SK-N-SH (cell line): ENCODE measurements around the gene SMIM22.

Experiments
- CHD2 ChIP-seq: fragments of 150-350 bp; IDR thresholded peaks from 2 replicates; pipeline ENCODE4 v1.6.1; 2018; ENCODE audit warnings: low read length; ENCODE audit not compliant: partially characterized antibody
- EP300 ChIP-seq, 2 experiments: IDR thresholded peaks; 2 replicates each; pipeline versions ENCODE4 v1.4.0 to v1.6.1; 2012; ENCODE audit warnings: borderline replicate concordance in 1 of 2, low read depth in 1 of 2, low read length in 1 of 2
- FOXM1 ChIP-seq: IDR thresholded peaks from 2 replicates; pipeline ENCODE4 v1.4.0; 2012; ENCODE audit warnings: low read depth, mild to moderate bottlenecking
- GABPA ChIP-seq: IDR thresholded peaks from 2 replicates; pipeline ENCODE4 v1.4.0; 2012; ENCODE audit warnings: low read depth, mild to moderate bottlenecking
- JUND ChIP-seq: IDR thresholded peaks from 2 replicates; pipeline ENCODE4 v1.4.0; 2012
- NFIC ChIP-seq: IDR thresholded peaks from 2 replicates; pipeline ENCODE4 v1.4.0; 2012; ENCODE audit warnings: borderline replicate concordance
- NRF1 ChIP-seq: IDR thresholded peaks from 2 replicates; pipeline ENCODE4 v1.6.1; 2012; ENCODE audit warnings: low read depth, mild to moderate bottlenecking, low read length
- POLR2AphosphoS5 ChIP-seq: IDR thresholded peaks from 2 replicates; pipeline ENCODE4 v1.6.1; 2012; ENCODE audit warnings: low read depth, low read length
- REST ChIP-seq: IDR thresholded peaks from 2 replicates; pipeline ENCODE4 v1.6.1; 2012; ENCODE audit warnings: mild to moderate bottlenecking, low read depth, low read length, moderate library complexity
- SIN3A ChIP-seq: IDR thresholded peaks from 2 replicates; pipeline ENCODE4 v1.6.1; 2012; ENCODE audit warnings: low read depth, mild to moderate bottlenecking, low read length, moderate library complexity, borderline replicate concordance
- USF2 ChIP-seq: fragments of 150-350 bp; IDR thresholded peaks from 2 replicates; pipeline ENCODE4 v1.6.1; 2017; ENCODE audit warnings: antibody characterized with exemption, low read length, low read depth, borderline replicate concordance
- TF ChIP-seq, protein P1 (sequence below): fragments of 200-600 bp; sonication (generic); IDR thresholded peaks from 2 replicates; pipeline ENCODE4 v1.6.1; 2017; ENCODE audit warnings: antibody characterized with exemption, mild to moderate bottlenecking, moderate library complexity
- TF ChIP-seq, protein P2 (sequence below): IDR thresholded peaks from 2 replicates; pipeline ENCODE4 v1.4.0; 2012; ENCODE audit warnings: low read depth
- TF ChIP-seq, protein P3 (sequence below): IDR thresholded peaks from 2 replicates; pipeline ENCODE4 v1.4.0; 2012; ENCODE audit warnings: low read depth, borderline replicate concordance

GRCh38 chr16:4814542-4815173 lies 19.5 kb downstream of the SMIM22 start:
- TF ChIP-seq POLR2AphosphoS5 (no peak), JUND (no peak), CHD2 (no peak), REST (no peak), SIN3A (no peak), EP300 (IDR thresholded peaks at IDR 0.05; ENCODE audit: borderline replicate concordance in 1 of 2, low read depth in 1 of 2, low read length in 1 of 2) (no peak), FOXM1 (no peak), NRF1 (no peak), USF2 (no peak), NFIC (no peak), GABPA (no peak)
- TF ChIP-seq, protein P1, sequence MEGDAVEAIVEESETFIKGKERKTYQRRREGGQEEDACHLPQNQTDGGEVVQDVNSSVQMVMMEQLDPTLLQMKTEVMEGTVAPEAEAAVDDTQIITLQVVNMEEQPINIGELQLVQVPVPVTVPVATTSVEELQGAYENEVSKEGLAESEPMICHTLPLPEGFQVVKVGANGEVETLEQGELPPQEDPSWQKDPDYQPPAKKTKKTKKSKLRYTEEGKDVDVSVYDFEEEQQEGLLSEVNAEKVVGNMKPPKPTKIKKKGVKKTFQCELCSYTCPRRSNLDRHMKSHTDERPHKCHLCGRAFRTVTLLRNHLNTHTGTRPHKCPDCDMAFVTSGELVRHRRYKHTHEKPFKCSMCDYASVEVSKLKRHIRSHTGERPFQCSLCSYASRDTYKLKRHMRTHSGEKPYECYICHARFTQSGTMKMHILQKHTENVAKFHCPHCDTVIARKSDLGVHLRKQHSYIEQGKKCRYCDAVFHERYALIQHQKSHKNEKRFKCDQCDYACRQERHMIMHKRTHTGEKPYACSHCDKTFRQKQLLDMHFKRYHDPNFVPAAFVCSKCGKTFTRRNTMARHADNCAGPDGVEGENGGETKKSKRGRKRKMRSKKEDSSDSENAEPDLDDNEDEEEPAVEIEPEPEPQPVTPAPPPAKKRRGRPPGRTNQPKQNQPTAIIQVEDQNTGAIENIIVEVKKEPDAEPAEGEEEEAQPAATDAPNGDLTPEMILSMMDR, result no peak
- TF ChIP-seq, protein P2, sequence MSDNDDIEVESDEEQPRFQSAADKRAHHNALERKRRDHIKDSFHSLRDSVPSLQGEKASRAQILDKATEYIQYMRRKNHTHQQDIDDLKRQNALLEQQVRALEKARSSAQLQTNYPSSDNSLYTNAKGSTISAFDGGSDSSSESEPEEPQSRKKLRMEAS, result no peak
- TF ChIP-seq, protein P3, sequence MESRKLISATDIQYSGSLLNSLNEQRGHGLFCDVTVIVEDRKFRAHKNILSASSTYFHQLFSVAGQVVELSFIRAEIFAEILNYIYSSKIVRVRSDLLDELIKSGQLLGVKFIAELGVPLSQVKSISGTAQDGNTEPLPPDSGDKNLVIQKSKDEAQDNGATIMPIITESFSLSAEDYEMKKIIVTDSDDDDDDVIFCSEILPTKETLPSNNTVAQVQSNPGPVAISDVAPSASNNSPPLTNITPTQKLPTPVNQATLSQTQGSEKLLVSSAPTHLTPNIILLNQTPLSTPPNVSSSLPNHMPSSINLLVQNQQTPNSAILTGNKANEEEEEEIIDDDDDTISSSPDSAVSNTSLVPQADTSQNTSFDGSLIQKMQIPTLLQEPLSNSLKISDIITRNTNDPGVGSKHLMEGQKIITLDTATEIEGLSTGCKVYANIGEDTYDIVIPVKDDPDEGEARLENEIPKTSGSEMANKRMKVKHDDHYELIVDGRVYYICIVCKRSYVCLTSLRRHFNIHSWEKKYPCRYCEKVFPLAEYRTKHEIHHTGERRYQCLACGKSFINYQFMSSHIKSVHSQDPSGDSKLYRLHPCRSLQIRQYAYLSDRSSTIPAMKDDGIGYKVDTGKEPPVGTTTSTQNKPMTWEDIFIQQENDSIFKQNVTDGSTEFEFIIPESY, result no peak
